Measurements from ENCODE around the gene SLAMF1. TPM values are rescaled to one million over a fixed set of nuclear protein-coding genes. Genes with fewer than 3 reads are reported as not detected.
"Not testable (repeated sequence)": the region's sequence is repeated elsewhere in the genome, so short reads cannot be mapped to it uniquely, and the experiment has no call there.

SLAMF1 gene
- total RNA-seq, 1 experiment from 2014 or later = not detected

DNA sequence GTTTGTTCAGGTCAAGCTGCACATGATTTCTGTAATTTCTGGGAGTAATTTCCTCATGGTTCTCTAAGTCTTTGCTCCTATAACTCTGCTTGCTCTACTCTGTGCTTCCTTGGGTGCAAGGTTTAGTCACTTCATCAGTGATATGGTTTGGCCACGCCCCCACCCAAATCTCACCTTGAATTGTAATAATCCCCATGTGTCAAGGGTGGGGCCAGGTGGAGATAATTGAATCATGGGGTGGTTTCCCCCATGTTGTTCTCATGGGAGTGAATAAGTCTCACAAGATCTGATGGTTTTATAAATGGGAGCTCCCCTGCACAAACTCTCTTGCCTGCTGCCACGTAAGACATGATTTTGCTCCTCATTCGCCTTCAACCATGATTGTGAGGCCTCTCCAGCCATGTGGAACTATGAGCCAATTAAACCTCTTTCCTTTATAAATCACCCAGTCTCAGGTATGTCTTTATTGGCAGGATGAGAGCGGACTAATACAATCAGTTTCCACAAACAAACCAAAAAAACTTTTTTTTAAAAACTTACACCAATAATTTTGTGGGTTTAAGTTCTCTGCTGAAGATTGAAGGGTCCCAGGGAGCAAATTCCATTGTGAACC is 19.1 kb downstream of the SLAMF1 start:
- H3K36me3 ChIP-seq (replicated peaks; ENCODE audit: control insufficient read depth, insufficient read depth, low read length) = not testable (repeated sequence)

GRCh38 chr1:160626509-160627342 is 20.1 kb downstream of the SLAMF1 start:
- H3K27me3 ChIP-seq (ENCODE audit: control insufficient read depth, insufficient read depth, low read length) = no peaks in the 10 kb centered on the region
- no peak overlapping the region for H3K4me3 ChIP-seq (ENCODE audit: insufficient read depth, low read depth, low read length)
- DNase-seq = no peak
- H3K36me3 ChIP-seq (replicated peaks; ENCODE audit: control insufficient read depth, insufficient read depth, low read length) = no peaks in the 10 kb centered on the region

More for the DNA sequence above, 19.1 kb downstream of the SLAMF1 start:
- not testable (repeated sequence) for H3K27me3 ChIP-seq (ENCODE audit: control insufficient read depth, insufficient read depth, low read length); DNase-seq; H3K4me3 ChIP-seq (ENCODE audit: insufficient read depth, low read depth, low read length)

GRCh38 chr1:160625725-160626498 is 20.9 kb downstream of the SLAMF1 start:
- Histone ChIP-seq H3K36me3 (replicated peaks; ENCODE audit: control insufficient read depth, insufficient read depth, low read length) (no peaks in the 10 kb centered on the region), H3K27me3 (ENCODE audit: control insufficient read depth, insufficient read depth, low read length) (no peaks in the 10 kb centered on the region), H3K4me3 (ENCODE audit: insufficient read depth, low read depth, low read length) (no peak overlapping the region)
- DNase-seq = no peak

DNA sequence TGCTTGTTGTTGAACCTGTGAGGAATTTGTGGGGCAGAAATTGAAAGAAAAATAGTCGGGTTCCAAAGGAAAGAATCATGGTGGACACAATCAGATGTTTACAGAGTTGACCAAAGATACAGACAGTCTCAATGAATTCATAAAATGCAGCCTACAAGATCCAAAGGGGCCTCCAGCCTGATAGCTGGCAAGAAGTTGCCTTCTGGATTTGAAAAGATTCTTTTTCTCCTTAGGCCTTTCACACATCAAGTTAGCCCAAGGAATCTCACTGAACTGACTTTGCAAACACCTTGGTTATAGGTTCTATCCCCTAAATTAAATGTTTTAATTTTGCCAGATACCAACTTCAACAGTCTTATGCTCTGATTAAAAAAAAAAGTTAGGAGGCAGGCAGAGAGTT is 21.5 kb downstream of the SLAMF1 start:
- DNase-seq = no peak
- no peak overlapping the region for H3K4me3 ChIP-seq (ENCODE audit: insufficient read depth, low read depth, low read length)
- H3K36me3 ChIP-seq (replicated peaks; ENCODE audit: control insufficient read depth, insufficient read depth, low read length) = no peaks in the 10 kb centered on the region
- H3K27me3 ChIP-seq (ENCODE audit: control insufficient read depth, insufficient read depth, low read length) = no peaks in the 10 kb centered on the region

DNA sequence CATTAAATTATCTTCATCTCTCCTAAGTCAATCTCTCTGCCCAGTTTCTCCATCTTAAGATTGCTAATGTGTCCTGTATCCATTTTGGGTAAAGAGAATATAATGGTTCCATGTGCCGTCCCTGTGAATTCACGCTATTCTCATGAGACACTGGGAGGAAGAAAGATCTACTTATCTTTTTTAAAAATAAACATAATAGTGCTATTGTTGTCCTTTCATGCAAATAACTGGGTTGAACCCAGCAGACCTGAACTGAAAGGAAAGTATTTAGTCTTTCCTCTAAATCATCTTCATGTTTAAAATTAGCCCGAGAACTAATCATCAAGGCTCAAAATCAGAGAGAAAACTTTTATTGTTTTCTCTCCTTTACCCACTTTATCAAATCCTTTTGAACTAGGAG is 22.4 kb downstream of the SLAMF1 start:
- DNase-seq = no peak
- Histone ChIP-seq H3K36me3 (replicated peaks; ENCODE audit: control insufficient read depth, insufficient read depth, low read length) (no peaks in the 10 kb centered on the region), H3K27me3 (ENCODE audit: control insufficient read depth, insufficient read depth, low read length) (no peaks in the 10 kb centered on the region), H3K4me3 (ENCODE audit: insufficient read depth, low read depth, low read length) (no peak overlapping the region)

DNA sequence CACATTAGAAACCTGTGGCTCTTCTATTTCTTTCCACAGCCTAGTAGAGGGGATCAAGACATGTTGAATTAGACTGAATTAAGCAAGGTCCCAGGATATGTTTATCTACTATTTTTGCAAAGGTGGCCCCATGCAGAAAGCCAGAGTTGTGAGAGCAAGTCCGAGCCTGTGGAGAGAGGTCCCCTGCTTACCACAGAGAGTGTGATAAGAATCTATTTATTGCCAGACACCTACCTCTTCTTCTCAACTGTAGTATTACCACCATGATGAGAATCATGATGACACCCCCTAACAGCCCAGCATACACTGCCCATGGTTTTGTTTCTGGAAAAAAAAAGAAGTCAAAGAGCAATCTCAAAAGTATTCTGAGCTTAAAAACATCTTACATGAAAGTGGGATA is 23.0 kb downstream of the SLAMF1 start:
- no peaks in the 10 kb centered on the region for H3K36me3 ChIP-seq (replicated peaks; ENCODE audit: control insufficient read depth, insufficient read depth, low read length)
- H3K27me3 ChIP-seq (ENCODE audit: control insufficient read depth, insufficient read depth, low read length) = no peaks in the 10 kb centered on the region
- no peak for DNase-seq
- H3K4me3 ChIP-seq (ENCODE audit: insufficient read depth, low read depth, low read length) = no peak overlapping the region

DNA sequence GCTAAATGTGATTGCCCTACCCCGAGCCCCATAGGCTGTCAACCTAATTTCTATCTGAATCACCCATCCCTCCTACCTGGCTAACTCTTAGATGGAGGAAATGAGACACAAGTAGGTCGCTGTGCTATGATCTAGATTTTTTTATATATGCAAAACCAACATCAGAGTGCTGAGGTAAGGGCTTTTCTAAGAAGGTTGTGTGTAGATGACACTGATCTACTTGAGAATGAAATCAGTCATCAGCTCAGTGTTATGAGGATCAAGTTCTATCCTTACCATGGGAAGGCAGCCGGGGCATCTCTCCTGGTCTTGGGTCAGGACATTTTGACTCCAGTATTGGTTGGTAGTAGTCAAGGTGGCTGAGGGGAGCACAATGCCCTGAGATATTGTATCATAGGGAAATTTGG is 23.6 kb downstream of the SLAMF1 start:
- Histone ChIP-seq H3K4me3 (ENCODE audit: insufficient read depth, low read depth, low read length) (no peak overlapping the region), H3K27me3 (ENCODE audit: control insufficient read depth, insufficient read depth, low read length) (no peaks in the 10 kb centered on the region), H3K36me3 (replicated peaks; ENCODE audit: control insufficient read depth, insufficient read depth, low read length) (no peaks in the 10 kb centered on the region)
- DNase-seq = no peak

- H3K27me3 ChIP-seq (ENCODE audit: control insufficient read depth, insufficient read depth, low read length) = no peaks in the 10 kb centered on the region
- no peaks in the 10 kb centered on the region for H3K36me3 ChIP-seq (replicated peaks; ENCODE audit: control insufficient read depth, insufficient read depth, low read length)
- no peak overlapping the region for H3K4me3 ChIP-seq (ENCODE audit: insufficient read depth, low read depth, low read length)
- no peak for DNase-seq
Observed at GRCh38 chr1:160622501-160623226, 24.2 kb downstream of the SLAMF1 start.

GRCh38 chr1:160621633-160622413 is 25.0 kb downstream of the SLAMF1 start:
- Histone ChIP-seq H3K36me3 (replicated peaks; ENCODE audit: control insufficient read depth, insufficient read depth, low read length) (no peaks in the 10 kb centered on the region), H3K4me3 (ENCODE audit: insufficient read depth, low read depth, low read length) (no peak overlapping the region), H3K27me3 (ENCODE audit: control insufficient read depth, insufficient read depth, low read length) (no peaks in the 10 kb centered on the region)
- no peak for DNase-seq

DNA sequence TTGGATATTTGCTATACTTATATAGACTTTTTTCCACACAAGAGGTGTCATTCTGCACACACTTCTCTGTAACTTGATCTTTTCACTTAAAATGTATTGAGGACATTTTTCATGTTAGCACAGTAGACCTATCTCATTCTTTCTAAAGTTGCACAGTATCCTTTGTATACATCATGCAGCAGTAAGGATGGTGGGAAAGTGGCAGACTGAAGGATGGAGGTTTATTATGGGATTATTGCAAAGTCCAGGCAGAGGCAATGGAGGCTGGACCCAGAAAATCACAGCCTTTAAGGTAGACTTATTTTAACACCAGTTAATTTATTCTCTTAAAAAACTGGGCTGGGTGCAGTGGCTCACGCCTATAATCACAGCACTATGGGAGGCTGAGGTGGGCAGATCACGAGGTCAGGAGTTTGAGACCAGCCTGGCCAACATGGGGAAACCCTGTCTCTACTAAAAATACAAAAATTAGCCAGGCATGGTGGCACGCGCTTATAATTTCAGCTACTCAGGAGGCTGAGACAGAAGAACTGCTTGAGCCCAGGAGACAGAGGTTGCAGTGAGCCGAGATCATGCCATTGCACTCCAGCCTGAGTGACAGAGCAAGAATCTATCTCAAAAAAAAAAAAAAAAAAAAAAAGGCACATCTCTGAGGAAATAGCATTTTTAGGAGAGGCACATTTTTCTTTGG is 25.8 kb downstream of the SLAMF1 start:
- Histone ChIP-seq H3K4me3 (ENCODE audit: insufficient read depth, low read depth, low read length) (no peak overlapping the region), H3K27me3 (ENCODE audit: control insufficient read depth, insufficient read depth, low read length) (no peaks in the 10 kb centered on the region), H3K36me3 (replicated peaks; ENCODE audit: control insufficient read depth, insufficient read depth, low read length) (no peaks in the 10 kb centered on the region)
- DNase-seq = no peak

GRCh38 chr1:160619742-160620277 is 27.0 kb downstream of the SLAMF1 start:
- DNase-seq = no peak
- Histone ChIP-seq H3K27me3 (ENCODE audit: control insufficient read depth, insufficient read depth, low read length) (no peaks in the 10 kb centered on the region), H3K4me3 (ENCODE audit: insufficient read depth, low read depth, low read length) (no peak overlapping the region)

GRCh38 chr1:160618763-160619274 is 28.0 kb downstream of the SLAMF1 start:
- H3K27me3 ChIP-seq (ENCODE audit: control insufficient read depth, insufficient read depth, low read length) = no peaks in the 10 kb centered on the region
- DNase-seq = peak; percentile 26
- no peaks in the 10 kb centered on the region for H3K36me3 ChIP-seq (replicated peaks; ENCODE audit: control insufficient read depth, insufficient read depth, low read length)
- no peak overlapping the region for H3K4me3 ChIP-seq (ENCODE audit: insufficient read depth, low read depth, low read length)

More at GRCh38 chr1:160619742-160620277, 27.0 kb downstream of the SLAMF1 start:
- H3K36me3 ChIP-seq (replicated peaks; ENCODE audit: control insufficient read depth, insufficient read depth, low read length) = no peaks in the 10 kb centered on the region

- H3K4me3 ChIP-seq (ENCODE audit: insufficient read depth, low read depth, low read length) = no peak overlapping the region
- no peak for DNase-seq
- no peaks in the 10 kb centered on the region for H3K27me3 ChIP-seq (ENCODE audit: control insufficient read depth, insufficient read depth, low read length)
- H3K36me3 ChIP-seq (replicated peaks; ENCODE audit: control insufficient read depth, insufficient read depth, low read length) = no peaks in the 10 kb centered on the region
Observed at GRCh38 chr1:160618327-160618726, 28.5 kb downstream of the SLAMF1 start.
